Measurements from ENCODE around the gene GPATCH1.
"Not testable (repeated sequence)": the region's sequence is repeated elsewhere in the genome, so short reads cannot be mapped to it uniquely, and the experiment has no call there.

DNA sequence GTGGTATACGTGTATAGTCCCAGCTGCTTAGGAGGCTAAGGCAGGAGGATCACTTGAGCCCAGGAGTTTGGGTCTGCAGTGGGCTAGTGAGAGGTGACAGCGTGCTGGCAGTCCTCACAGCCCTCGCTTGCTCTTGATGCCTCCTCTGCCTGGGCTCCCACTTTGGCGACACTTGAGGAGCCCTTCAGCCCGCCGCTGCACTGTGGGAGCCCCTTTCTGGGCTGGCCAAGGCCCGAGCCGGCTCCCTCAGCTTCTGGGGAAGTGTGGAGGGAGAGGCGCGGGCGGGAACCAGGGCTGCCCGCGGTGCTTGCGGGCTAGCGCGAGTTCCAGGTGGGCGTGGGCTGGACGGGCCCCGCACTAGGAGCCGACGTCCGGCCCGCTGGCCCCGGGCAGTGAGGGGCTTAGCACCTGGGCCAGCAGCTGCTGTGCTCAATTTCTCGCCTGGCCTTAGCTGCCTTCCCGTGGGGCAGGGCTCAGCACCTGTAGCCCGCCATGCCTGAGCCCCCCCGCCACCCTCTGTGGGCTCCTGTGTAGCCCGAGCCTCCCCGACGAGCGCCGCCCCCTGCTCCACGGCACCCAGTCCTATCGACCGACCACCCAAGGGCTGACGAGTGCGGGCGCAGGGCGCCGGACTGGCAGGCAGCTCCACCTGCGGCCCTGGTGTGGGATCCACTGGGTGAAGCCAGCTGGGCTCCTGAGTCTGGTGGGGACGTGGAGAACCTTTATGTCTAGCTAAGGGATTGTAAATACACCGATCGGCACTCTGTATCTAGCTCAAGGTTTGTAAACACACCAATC, 44.4 kb upstream of the GPATCH1 start:
- not testable (repeated sequence) for TF ChIP-seq CTCF (IDR thresholded peaks at IDR 0.05; ENCODE audit: low read length); EZH2 (IDR thresholded peaks at IDR 0.05; ENCODE audit: borderline replicate concordance, low read length)
